Measurements from ENCODE around the gene PEX14.

GRCh38 chr1:10532362-10532761 is 57.6 kb downstream of the PEX14 start:
- TF ChIP-seq CTCF (IDR thresholded peaks at IDR 0.05) (no peak), POLR2A (IDR thresholded peaks at IDR 0.05) (no peak)
